Measurements from ENCODE around the gene LARGE1.

Gene LARGE1

DNA sequence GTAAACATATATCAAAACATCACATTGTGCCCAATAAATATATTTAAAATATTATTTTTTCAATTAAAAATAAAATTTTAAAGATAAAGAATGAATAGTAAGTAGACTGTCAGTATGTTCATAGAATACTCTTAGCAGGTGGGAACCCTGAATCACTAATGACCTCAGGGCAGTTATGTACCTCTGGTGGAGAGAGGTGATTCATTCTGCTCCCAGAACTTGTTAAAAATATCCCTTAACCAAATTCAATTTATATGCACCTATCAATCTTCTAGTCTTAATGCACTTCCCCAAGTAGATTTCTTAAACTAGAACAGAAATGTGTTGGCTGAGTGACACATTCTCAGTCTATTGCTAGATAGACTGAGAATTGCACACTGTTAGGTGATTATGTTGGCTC lies 678.2 kb downstream of the LARGE1 start:
- Histone ChIP-seq H3K9me3 (ENCODE audit: control extremely low read depth in 1 of 5, control insufficient read depth in 4 of 5, insufficient read depth in 2 of 5, low read depth in 1 of 5, low read length in 4 of 5) (peaks cover 0 to 10% (median 4%) of the 10 kb centered on the region in 5 experiments), H3K36me3 (ENCODE audit: control insufficient read depth in 4 of 4, insufficient read depth in 4 of 4, low read length in 3 of 4) (no peaks in the 10 kb centered on the region), H3K27ac (ENCODE audit: insufficient read depth in 1 of 2, low read depth in 1 of 2, low read length in 2 of 2, poor library complexity in 1 of 2, severe bottlenecking in 2 of 2) (no peak overlapping the region), H3K4me3 (ENCODE audit: control insufficient read depth in 1 of 7, extremely low read depth in 1 of 7, insufficient read depth in 4 of 7, low read depth in 2 of 7, low read length in 6 of 7) (no peak overlapping the region), H3K4me1 (ENCODE audit: control extremely low read depth in 1 of 4, control insufficient read depth in 4 of 4, insufficient read depth in 4 of 4, low read length in 3 of 4) (no peaks in the 10 kb centered on the region), H3K27me3 (replicated peaks in 2 of 5; ENCODE audit: control insufficient read depth in 4 of 5, insufficient read depth in 5 of 5, low read length in 4 of 5) (peaks cover 0 to 2% (median 0%) of the 10 kb centered on the region in 5 experiments)
- ChIA-PET CTCF (no interaction called here), POLR2A (no interaction called here)
- no peak for DNase-seq

GRCh38 chr22:33240888-33241475 lies 679.3 kb downstream of the LARGE1 start:
- H3K36me3 ChIP-seq (ENCODE audit: control insufficient read depth in 4 of 4, insufficient read depth in 4 of 4, low read length in 3 of 4) = no peaks in the 10 kb centered on the region
- ChIA-PET CTCF (no interaction called here), POLR2A (no interaction called here)
- WGBS (ENCODE audit: insufficient coverage) = 100% methylated on average over 2 of the region's 3 CpGs
- no peak for DNase-seq
- peaks cover 0 to 10% (median 4%) of the 10 kb centered on the region in 5 experiments for H3K9me3 ChIP-seq (ENCODE audit: control extremely low read depth in 1 of 5, control insufficient read depth in 4 of 5, insufficient read depth in 2 of 5, low read depth in 1 of 5, low read length in 4 of 5)
- no peak overlapping the region for H3K4me3 ChIP-seq (ENCODE audit: control insufficient read depth in 1 of 7, extremely low read depth in 1 of 7, insufficient read depth in 4 of 7, low read depth in 2 of 7, low read length in 6 of 7)
- no peak overlapping the region for H3K27ac ChIP-seq (ENCODE audit: insufficient read depth in 1 of 2, low read depth in 1 of 2, low read length in 2 of 2, poor library complexity in 1 of 2, severe bottlenecking in 2 of 2)
- H3K27me3 ChIP-seq (replicated peaks in 2 of 5; ENCODE audit: control insufficient read depth in 4 of 5, insufficient read depth in 5 of 5, low read length in 4 of 5) = peaks cover 0 to 2% (median 0%) of the 10 kb centered on the region in 5 experiments
- no peaks in the 10 kb centered on the region for H3K4me1 ChIP-seq (ENCODE audit: control extremely low read depth in 1 of 4, control insufficient read depth in 4 of 4, insufficient read depth in 4 of 4, low read length in 3 of 4)

DNA sequence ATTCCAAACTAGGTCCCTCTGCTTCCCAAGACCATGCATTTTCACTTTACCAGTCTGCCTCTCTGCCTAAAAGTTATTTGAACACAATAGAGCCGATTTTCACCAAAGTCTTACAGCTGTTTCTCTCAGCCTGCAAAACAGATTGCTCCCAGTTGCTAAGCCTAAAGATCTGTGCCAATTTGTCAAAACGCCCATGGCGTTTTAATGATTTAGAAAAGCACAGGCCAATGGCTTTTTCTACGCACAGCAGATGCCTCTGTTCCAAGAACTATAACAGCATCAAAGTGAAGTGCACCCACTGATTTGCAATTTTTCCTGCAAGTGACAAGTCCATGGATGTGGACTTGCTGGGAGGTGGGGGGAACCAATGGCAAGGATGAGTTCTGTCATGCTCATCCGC lies 688.2 kb downstream of the LARGE1 start:
- no peak for DNase-seq
- CTCF ChIA-PET = no interaction called here
- H3K27ac ChIP-seq (ENCODE audit: insufficient read depth in 1 of 2, low read depth in 1 of 2, low read length in 2 of 2, poor library complexity in 1 of 2, severe bottlenecking in 2 of 2) = no peak overlapping the region
- no peaks in the 10 kb centered on the region for H3K4me1 ChIP-seq (ENCODE audit: control extremely low read depth in 1 of 4, control insufficient read depth in 4 of 4, insufficient read depth in 4 of 4, low read length in 3 of 4)
- H3K36me3 ChIP-seq (ENCODE audit: control insufficient read depth in 4 of 4, insufficient read depth in 4 of 4, low read length in 3 of 4) = no peaks in the 10 kb centered on the region
- peaks cover 5 to 40% (median 13%) of the 10 kb centered on the region in 5 experiments for H3K9me3 ChIP-seq (ENCODE audit: control extremely low read depth in 1 of 5, control insufficient read depth in 4 of 5, insufficient read depth in 2 of 5, low read depth in 1 of 5, low read length in 4 of 5)
- H3K4me3 ChIP-seq (ENCODE audit: control insufficient read depth in 1 of 7, extremely low read depth in 1 of 7, insufficient read depth in 4 of 7, low read depth in 2 of 7, low read length in 6 of 7) = no peak overlapping the region
- 90% methylated on average over 5 of the region's 5 CpGs for WGBS (ENCODE audit: insufficient coverage)
- POLR2A ChIA-PET = no interaction called here
- H3K27me3 ChIP-seq (replicated peaks in 2 of 5; ENCODE audit: control insufficient read depth in 4 of 5, insufficient read depth in 5 of 5, low read length in 4 of 5) = peaks cover 0 to 1% (median 0%) of the 10 kb centered on the region in 5 experiments

DNA sequence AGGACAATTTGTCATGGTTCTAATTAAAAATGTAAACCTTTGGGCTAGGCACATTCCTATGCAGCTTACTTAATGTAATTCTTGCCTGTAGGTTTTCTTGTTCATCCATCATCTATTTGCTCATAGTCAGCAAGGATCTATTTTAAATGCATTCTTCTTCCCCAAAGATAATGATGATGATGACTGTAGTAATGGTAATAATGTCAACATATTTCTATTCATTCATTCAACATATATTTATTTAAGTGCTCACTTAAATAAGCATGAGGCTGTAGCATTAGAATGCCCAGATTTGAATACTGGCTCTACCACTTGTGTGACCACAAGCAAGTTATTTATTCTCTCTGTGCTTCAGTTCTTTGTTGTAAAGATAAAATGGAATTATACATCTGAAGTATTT lies 692.5 kb downstream of the LARGE1 start:
- H3K4me1 ChIP-seq (ENCODE audit: control extremely low read depth in 1 of 4, control insufficient read depth in 4 of 4, insufficient read depth in 4 of 4, low read length in 3 of 4) = no peaks in the 10 kb centered on the region
- no peaks in the 10 kb centered on the region for H3K36me3 ChIP-seq (ENCODE audit: control insufficient read depth in 4 of 4, insufficient read depth in 4 of 4, low read length in 3 of 4)
- ChIA-PET CTCF (no interaction called here), POLR2A (no interaction called here)
- H3K9me3 ChIP-seq (ENCODE audit: control extremely low read depth in 1 of 5, control insufficient read depth in 4 of 5, insufficient read depth in 2 of 5, low read depth in 1 of 5, low read length in 4 of 5) = peaks cover 6 to 43% (median 15%) of the 10 kb centered on the region in 5 experiments
- H3K27ac ChIP-seq (ENCODE audit: insufficient read depth in 1 of 2, low read depth in 1 of 2, low read length in 2 of 2, poor library complexity in 1 of 2, severe bottlenecking in 2 of 2) = no peak overlapping the region
- H3K4me3 ChIP-seq (ENCODE audit: control insufficient read depth in 1 of 7, extremely low read depth in 1 of 7, insufficient read depth in 4 of 7, low read depth in 2 of 7, low read length in 6 of 7) = no peak overlapping the region
- H3K27me3 ChIP-seq (replicated peaks in 2 of 5; ENCODE audit: control insufficient read depth in 4 of 5, insufficient read depth in 5 of 5, low read length in 4 of 5) = no peaks in the 10 kb centered on the region
- DNase-seq = no peak

GRCh38 chr22:33224841-33225240 lies 695.4 kb downstream of the LARGE1 start:
- WGBS (ENCODE audit: insufficient coverage) = 100% methylated on average over 4 of the region's 4 CpGs

More at GRCh38 chr22:33224841-33225240, 695.4 kb downstream of the LARGE1 start:
- H3K4me3 ChIP-seq (ENCODE audit: control insufficient read depth in 1 of 7, extremely low read depth in 1 of 7, insufficient read depth in 4 of 7, low read depth in 2 of 7, low read length in 6 of 7) = no peak overlapping the region
- ChIA-PET POLR2A (no interaction called here), CTCF (no interaction called here)
- H3K27ac ChIP-seq (ENCODE audit: insufficient read depth in 1 of 2, low read depth in 1 of 2, low read length in 2 of 2, poor library complexity in 1 of 2, severe bottlenecking in 2 of 2) = no peak overlapping the region
- DNase-seq = no peak
- H3K27me3 ChIP-seq (replicated peaks in 2 of 5; ENCODE audit: control insufficient read depth in 4 of 5, insufficient read depth in 5 of 5, low read length in 4 of 5) = peaks cover 0 to 4% (median 0%) of the 10 kb centered on the region in 5 experiments
- H3K4me1 ChIP-seq (ENCODE audit: control extremely low read depth in 1 of 4, control insufficient read depth in 4 of 4, insufficient read depth in 4 of 4, low read length in 3 of 4) = no peaks in the 10 kb centered on the region
- H3K36me3 ChIP-seq (ENCODE audit: control insufficient read depth in 4 of 4, insufficient read depth in 4 of 4, low read length in 3 of 4) = no peaks in the 10 kb centered on the region
- peaks cover 1 to 20% (median 15%) of the 10 kb centered on the region in 5 experiments for H3K9me3 ChIP-seq (ENCODE audit: control extremely low read depth in 1 of 5, control insufficient read depth in 4 of 5, insufficient read depth in 2 of 5, low read depth in 1 of 5, low read length in 4 of 5)
